Inflammatory macrophage treated with lipopolysaccharide for 1 hour (primary cell): ENCODE results near the gene GDPD5.

ENCODE experiments used
- DNase-seq, 2 donors: peaks; one replicate each; pipeline ENCODE4 v3.0.0-alpha.2; 2020 to 2022

GDPD5 gene

DNA sequence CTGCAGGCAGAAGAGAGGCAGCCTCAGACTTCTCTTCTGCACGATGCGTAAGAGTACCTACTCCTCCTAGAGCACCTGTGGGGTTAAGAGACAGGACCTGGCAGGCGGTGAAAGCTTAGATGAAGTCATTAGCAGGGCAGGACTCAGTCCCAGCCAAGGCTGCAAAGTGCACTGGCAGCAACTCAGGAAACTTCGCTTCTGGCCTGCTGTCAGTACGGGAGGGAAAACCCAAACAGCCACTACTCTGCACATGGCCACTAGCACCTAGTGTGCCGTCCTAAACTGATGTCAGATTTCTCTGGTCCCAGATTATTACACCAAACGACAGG is 84.0 kb downstream of the GDPD5 start:
- DNase-seq: no peak

DNA sequence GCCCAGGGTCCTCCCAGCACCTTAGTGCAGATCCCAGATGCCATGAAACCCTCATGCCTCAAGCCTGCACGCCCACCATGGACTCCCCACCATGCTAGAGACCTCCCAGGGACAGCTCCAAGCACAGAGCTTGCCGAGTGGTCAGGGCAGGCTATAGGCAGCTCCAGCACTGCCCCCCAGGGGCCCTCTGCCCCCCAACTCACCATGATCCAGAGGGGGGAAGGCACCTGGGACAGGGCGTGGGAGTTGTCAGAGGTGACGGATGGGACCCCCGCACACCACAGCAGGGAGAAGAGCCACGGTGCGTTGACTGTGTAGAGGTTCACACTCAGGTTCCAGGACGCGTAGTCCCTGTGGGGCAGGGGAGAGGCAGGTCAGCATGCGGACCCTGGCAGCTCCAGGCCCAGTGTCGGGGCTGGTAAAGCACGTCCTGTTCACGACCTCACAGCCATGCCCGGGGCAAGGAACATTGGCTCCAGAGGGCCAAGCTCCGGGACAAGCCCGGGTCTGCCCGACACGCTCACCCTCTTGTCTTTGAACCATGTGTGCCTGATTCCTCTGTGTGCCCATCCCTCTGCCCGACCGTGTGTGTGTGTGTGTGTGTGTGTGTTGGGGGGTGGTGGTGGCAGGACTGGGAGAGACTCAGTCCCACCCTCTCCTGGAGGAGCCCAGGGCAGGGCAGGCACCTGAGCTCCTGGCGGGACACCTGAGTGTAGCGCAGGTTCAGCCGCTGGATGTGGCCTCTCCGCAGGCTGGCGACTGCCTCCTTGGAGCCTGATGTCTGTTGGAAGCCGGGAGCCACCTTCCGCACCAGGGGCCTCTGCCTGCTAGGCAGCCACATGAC is 84.6 kb downstream of the GDPD5 start:
- DNase-seq: no peak

DNA sequence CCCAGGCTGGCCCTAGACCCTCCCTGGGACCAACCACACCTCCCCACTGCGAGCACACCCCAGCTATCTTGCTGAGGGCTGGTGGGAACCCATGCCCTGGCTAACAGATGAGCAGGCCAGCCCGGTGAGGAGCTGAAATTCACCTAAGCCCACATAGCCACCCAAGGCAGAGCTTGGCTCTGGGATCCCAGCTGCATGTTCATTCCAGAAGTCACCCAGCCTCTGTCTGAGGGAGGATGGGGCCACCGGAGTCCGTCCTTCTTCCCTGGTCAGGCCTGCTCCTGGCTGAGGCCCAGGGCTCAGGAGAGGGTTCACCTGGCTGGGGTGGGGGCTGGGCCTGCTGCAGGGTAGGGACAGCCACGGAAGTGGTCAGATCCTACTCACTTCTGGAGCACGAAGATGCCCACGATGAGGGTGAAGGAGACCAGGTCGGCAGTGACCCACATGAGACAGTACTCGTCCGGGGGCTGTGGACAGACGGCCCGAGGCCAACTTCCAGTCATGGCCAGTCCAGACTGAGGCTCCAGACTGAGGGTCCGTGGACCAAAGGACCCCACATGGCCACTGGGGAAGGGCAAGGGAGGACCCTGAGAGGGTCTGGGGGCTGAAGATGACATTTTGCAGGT is 86.1 kb downstream of the GDPD5 start:
- no peak for DNase-seq

DNA sequence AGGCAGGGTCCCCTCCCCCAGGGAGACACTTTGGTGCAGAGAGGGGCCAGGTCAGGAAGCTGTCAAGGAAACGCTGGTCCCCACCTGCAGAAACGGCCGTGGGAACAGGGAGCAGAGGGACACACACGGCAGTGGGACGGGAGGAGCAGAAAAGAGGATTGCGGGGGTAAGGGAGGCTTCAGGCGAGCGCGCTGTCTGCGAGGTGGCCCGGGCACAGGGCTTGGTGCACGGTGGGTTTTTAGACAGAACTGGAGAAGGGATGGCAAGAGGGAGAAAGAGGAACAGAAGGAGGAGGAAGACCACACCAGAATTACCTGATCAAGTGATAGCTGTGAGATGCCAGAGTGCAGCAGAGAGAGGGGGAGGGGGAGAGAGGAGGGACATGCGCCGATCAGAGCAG is 86.7 kb downstream of the GDPD5 start:
- DNase-seq: no peak

DNA sequence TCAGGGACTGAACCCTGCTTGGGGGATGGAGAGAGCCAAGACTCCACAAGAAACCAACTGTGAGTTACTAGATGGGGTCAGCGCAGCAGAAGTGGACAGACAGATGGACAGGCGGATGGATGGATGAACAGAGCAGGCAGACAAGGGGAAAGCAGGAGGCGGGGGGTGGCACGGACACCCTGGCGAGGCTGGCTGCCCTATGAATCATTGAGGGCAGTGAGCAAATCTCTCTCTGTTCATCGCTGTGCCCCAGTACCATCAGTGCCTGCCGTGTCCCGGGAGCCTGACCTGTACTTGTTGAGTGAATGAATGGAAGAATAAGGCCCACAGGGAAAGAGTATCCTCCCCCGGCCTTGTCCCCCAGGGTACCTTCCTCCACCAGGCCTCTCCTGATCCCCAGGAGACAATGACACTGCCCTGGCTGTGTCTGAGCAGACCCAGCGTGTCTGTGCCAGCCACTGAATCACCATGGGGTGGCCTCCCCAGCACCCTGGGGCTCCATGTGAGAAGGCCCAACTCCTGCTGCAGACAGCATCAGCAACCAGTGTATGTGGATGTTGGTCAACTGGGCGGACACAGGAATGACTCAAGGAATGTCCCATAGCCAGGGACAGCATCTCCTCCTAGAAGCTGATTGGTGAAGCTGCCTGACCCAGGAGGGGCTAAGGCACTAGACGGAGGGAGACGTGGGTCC is 87.6 kb downstream of the GDPD5 start:
- no peak for DNase-seq

DNA sequence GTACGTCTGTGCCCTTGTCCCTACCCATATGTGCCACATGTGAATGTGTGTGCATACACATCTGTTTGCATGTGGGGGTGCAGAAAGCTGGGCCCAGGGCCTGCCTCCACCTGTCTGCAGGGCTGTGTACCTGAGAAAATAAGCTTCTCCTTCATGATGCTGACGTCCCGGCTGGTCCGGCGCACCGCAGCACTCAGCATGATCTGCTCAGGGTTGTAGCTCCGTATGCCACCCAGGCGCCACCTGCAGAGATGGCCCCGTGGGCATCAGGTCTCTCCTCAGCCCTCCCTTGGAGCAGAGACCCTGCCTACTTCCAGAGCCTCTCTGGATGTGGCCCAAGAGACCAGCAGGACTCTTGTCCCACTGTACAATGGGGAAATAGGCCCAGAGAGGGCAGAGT is 88.9 kb downstream of the GDPD5 start:
- no peak for DNase-seq

DNA sequence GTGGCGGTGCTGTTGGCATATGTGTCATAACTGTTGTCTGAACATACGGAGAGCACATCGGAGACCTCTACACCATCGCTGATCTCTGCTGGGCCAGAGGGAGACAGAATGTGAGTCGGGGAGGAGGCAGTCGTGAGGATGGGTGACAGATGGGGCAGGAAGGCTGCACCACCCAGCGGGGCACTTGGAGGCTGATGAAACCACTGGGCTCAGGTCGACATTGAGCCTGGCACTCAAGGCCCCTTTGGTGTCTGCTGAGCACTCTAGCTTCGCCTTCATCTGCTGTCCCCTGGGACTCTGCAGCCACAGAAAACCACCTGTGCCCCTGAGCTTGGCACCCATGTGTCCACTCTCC is 90.2 kb downstream of the GDPD5 start:
- DNase-seq: no peak

DNA sequence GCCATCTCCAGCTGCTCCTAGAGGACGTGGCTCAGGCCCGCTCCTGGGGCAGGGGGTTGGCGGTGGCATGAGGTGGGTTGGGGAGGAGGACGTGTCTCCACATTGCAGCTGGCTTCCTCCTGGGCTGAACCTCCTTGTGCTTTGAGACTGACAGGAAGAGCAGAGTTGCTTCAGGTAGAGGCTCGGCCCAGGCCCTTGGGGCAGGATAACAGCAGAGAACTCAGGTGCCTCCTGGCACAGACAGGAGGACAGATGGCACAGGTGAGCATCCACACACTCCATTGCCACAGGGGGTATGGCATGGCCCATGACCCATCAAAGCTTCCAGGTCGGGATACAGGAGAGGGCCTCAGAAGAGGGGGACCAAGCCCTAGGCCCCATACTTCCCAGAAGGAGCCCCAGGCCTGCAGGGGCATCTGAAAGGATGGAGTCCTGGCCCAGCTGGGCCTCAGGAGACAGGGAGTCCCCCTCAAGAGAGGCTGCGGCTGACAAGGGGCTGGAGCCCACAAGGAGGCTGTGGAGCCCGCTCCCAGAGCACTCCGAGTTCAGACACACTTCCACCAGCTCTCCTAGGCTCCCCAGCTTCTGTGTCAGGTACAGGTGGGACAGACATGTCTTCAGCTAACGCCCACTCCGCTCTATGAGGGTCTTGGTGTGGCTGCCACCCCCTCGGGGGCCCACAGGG is 90.7 kb downstream of the GDPD5 start:
- DNase-seq: no peak

DNA sequence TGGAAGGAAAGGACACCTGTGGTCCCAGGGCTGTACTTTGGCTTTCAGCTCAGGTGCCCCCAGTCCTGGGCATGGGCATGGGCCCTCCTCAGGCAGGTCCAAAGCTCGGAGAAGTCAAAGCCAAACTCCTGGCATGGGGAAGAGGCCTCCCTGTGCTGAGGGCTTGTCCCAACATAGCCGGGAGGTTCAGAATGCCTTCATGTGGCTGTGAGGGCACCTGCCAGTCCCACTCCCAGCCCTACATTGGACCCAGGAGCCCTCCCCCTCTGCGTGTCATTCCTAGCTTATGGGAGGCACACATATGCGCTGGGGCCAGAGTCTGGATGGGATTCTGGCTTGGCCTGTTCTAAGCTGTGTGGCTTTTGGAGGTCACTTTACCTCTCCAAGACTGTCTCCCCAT is 91.7 kb downstream of the GDPD5 start:
- no peak for DNase-seq

DNA sequence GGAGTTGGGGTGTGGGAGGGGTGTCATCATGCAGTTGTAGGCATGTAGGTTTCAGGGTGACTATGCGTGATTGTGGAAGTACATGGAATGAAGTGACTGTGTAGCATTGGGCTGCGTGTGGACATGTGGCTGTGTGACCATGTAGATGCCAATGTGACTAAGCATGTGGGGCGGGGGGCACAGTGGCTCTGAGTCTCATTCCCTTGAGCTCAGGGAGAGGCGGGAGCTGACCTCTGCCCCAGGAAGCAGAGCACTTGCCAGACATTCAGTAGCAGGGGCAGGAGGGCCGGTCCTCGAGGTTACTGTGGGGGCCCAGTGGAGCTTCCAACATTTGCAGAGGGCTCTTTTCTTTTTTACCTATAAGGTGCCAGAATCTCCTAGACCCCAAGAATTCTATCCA is 92.3 kb downstream of the GDPD5 start:
- no peak for DNase-seq

DNA sequence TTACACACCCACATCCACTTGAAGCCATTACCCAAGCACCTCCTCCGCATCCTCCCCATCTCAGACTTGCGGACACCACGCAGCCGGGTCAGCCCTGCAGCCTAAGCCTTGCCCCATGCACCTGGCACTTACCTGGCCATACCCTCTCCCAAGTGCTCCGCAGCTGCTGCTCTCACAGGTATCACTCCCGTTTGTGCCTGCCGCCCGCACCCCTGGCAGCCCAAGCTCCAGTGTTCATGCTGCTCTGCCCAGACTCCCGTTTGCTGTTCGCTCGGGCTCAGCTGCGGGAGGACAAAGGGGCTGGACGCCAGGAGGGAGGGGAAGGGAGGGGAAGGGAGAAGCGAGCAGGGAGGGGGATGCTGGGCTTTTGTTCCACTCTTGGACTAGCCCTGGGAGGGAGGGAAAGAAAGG is 92.8 kb downstream of the GDPD5 start, which contains the start of gene KLHL35:
TSS of gene KLHL35 (minus strand) at position 293 of the 411 bp plus-strand sequence. CDS start 2,574 bp downstream, outside the sequence.
- DNase-seq: no peak

DNA sequence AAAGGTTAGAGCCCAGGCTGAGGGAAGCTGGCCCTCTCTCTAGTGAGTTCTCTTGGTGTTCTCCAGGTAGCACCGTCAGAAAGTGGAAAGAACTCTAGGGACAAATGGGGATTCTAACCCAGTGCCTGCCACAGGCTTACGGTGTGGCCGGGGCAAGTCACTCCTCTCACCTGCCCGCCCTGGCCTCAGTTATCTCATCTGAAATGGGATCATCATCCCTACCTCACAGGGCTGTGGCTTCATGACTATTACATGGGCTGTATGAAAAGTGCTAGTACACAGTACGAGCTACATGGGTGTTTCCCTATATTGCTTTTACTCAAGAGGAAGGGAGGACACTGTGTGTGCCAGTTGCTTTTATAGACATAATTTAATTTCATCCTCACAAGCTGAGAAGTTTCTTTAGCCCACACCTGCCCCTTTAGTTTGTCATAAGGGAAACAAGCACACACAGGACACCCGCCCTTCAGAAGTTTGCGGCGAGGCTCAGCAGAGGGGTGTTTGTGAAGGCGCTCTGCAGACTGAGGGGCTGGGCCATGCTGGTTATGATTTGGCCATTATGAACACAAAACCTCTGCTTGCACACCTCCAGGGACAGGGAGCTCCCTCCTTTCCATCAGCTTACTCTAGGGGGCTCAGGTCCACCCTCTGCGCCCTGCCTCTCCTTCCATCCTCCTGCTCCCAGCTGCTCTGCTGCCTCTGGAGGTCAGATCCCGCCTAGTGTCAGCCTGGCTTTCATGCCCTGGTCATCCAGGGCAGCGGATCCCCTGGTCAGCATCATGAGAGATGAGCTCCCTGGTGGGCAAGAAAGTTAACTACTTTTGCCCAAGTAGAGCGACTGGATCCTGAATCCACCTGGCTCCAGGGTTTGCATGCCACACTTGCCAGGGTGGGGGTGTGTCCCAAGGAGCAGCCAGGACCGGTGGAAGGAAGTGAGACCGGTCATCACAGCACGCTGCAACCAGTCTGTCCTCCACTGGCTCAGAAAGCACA is 93.9 kb downstream of the GDPD5 start:
- no peak for DNase-seq

DNA sequence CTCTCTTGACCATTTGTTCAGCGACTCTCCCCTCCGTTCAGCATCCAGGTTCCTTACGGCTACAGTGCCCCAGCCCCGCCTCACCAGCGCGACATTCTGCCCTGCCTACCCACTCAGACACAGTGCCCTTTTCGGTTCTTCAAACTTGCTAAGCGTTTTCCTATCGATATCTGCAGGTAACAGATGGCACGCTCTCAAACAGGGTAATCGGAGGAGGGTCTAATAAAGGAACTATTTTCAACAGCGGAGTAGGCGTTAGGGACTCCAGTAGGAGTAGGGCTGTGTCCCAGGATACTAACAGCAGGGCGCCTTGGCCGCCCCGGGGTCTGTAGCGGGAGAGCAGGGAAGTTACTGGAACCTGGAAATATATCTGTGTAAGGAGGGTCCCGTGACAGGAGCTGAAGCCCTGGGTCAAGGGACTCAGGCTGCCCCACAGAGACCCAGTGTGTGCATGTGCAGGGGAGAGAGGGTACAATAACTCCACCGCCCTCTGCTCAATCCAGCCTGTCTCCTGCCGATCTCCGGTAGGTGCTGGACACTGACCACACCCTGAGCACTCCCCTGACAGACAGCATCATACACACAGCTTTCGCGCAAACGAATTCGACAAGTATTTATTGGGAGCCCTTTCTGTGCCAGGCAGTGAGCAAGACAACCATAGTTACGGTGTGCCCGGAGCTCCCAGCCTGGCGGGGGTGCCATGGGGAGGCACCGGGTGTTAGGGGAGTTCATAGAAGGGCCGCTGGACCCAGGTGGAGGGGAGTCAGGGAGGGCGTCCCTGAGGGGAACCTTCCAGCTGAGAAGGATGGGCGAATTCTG is 94.8 kb downstream of the GDPD5 start:
- no peak for DNase-seq

DNA sequence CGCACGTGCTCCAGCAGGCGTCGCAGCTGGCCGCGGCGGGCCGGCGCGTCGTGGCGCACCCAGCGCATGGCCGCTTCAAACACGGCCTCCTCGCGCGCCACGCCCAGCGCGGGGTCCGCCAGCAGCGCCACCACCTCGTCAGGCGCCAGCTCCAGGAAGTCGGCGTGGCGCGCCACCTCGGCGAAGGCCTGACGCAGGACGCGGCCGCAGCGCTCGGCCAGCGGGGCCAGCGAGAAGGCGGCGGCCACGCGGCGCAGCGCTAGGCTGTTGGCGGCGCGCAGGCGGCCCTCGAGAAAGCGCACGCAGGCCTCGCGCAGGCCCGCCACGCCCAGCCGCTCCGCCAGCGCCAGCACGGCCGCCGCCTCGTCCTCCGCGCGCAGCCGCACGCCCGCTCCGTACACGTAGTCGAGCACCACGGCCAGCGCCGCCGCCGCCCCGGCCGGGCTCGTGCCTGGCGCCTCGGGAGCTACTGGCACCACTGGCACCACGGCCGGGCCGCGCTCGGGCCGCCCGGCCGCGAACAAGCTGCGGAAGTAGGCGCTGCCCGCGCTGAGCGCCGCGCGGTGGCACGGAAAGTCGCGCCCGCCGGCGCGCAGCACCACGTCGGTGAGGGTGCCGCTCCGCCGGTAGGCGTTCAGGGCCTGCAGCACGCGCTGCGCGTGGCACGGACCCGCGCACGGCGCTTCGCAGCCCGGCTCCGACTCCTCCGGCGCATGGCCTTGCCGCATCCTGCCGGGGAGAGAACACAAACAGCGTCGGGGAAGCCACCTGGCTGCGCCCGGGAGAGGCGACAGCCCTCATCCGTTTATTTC is 95.6 kb downstream of the GDPD5 start:
- peak; percentile 51 to 62 for DNase-seq

DNA sequence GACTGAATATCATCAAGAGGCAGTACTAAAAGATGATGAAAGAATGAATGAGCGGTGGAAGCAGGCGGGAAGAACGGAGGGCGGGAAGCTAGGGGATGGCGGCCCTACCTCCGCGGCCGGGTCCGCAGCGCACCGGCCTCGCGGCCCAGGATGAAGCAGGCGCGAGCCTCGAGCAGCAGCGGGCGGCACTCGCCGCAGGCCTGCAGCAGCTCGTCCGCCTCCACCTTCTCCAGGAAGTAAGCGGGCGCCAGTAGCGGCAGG is 96.2 kb downstream of the GDPD5 start:
- no peak for DNase-seq

DNA sequence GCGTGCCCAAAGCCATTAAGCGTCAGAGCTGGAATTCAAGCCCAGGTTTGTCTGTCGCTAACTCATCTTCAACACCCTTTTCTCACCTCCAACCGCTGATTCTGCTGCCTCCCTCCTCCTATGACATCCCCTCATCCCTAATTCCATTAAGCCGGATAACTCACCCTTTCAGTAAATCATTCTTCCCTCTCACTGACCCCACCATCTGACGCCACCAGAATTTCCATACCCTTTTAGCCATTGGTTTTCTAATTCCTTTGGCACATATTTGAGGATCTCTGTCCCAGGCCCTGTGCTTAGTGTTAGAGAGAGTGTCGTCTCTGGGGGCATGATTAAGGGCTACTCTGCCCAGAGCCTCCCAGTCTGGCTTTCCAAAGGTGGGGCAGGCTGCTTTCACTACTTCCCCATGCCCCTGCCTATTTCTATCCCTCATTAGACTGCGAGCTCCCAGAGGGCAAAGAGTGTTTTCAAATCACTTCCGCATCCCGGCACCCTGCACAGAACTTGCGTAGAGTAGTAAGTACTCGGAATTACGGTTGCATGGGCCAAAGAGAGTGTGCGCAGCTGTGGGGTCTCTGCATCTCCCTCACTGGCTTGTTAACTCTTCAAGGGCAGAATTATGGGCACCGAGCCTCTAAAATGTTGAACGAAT is 96.6 kb downstream of the GDPD5 start:
- DNase-seq: no peak

DNA sequence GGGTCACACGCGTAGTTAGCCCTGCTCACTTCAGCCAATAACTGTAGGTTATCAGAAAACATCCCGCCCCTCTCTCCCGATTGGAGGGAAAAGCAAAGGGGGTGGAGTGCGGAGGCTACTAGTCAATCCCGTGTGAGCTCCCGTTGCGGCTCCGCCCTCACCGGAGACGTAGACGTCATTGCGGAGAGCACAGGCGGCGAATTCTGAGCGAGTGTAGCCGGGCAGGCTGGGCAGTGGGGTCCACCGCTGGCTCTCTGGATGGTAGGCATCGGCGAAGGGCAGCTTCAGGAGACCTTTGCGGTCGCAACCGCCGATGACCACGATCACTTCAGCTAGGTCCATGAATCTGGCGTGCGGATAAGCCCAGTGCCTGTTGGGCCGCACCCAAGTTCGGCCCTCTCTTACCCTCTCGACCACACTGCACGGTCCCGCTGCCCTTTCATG is 97.4 kb downstream of the GDPD5 start:
- peak; percentile 53 to 74 for DNase-seq

DNA sequence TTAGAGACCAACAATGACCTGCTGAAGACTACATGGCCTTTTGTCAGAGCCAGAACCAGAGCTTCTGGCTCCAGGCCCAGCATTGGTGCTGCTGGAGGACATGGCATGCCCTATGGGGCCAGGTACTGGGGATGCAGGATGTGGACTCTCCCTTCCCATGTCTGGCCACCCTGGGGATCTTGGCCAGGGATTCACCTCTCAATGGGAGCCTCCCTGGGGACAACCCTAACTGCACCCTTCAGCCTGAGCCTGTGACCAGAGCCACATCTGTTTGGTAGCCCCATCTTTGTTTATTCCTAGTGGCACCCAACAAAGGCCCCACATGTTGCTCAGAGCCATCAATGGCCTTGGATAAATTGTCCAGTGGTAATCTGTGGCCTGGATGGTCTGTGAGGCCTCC is 98.6 kb downstream of the GDPD5 start:
- no peak for DNase-seq

DNA sequence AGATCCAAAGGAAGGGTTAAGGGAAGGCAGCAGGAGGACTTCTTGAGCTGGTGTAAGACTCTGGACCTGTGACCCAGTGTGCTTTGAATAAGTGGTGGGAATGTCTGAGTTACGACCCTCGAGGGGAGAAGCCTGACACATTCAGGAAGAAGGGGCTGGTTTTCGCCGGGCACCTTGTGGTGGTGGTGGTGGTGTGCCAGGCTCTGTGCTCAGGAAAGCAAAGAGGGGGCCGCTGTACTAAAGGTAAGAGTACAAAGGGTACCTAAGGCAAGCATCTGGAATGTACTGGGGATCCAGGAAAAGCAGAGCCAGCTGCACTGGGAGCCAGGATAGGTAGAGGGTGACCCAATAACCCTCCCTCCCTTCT is 99.0 kb downstream of the GDPD5 start:
- DNase-seq: no peak

DNA sequence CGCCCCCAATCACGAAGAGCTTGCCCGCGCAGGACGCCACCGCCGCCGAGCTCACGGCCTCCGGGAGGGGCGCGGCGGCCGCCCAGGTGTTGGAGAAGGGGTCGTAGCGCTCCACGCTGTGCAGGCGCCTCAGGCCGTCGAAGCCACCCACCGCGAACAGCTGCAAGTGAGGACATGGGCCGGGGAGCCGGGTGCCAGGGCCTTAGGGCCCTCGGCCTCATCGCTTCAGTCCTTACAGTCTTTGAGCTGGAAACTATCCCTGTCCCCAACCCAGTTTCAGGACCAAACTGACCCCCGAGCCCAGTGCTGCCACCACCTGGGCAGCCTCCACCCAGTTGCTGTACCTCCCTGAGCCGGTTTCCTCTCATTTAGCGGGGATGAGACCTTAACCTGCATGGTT is 100.3 kb downstream of the GDPD5 start:
- no peak for DNase-seq
